Measurements from ENCODE around the gene ARSA.

DNA sequence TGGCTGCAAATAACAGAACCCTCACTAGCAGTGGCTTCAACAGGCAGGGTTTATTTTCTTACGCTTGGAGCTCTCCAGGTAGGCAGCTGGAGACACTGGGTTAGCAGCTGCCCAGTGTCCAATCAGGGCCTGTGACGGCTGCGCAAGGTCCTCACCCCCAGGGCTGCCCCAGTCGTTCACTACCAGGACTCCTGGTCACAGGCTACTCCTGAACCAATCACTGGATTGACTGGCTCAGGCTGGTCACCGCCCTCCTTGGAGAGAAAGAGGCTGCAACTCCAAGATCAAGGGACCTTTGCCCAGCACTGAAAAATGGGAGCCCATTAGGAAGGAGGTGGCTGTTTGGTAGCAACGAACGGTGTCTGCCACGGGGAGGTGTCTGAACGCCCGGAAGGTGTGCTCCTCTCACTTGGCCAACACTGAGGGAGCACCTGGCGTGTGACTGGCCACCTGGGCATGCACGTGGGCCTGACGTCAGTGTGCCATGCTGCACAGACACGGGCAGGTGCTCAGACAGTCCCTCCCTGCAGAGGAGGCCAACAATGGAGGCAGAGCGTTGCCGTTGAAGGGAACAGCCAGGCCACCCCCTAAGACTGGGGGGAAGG, 5.1 kb downstream of the ARSA start:
- TF ChIP-seq CTCF (IDR thresholded peaks at IDR 0.05): peak; percentile 1; the same call in 1 of the 2 replicates
- no peak for TF ChIP-seq ZFX (IDR thresholded peaks at IDR 0.05; ENCODE audit: borderline replicate concordance)
